HCT116 (cell line): Measurements from ENCODE around the gene HCN4. TPM values are rescaled to one million over a fixed set of nuclear protein-coding genes. Genes with fewer than 3 reads are reported as not detected.

ENCODE experiments used
- ATAC-seq: fragments of 200-7000 bp; cut with Tn5 transposase; 2 replicates; pipeline ENCODE4 v1.9.1; 2020; ENCODE audit warnings: mild to moderate bottlenecking, moderate library complexity
- BruUV-seq: library from RNA; stranded (reverse); fragments of 400-500 nt; replicated peaks from 2 replicates; lab custom pipeline; 2021; lab: Mats Ljungman, UMichigan
- CTCF ChIA-PET: fragments of 300-600 bp; sonication (Branson Sonifier 250); formaldehyde crosslinking; loops from one replicate; lab custom pipeline; 2021; ENCODE audit warnings: antibody characterized with exemption; lab: Charles Lee
- POLR2A ChIA-PET: fragments of 300-600, 350-600 bp; sonication (Branson Sonifier 250); formaldehyde crosslinking; loops from one replicate; lab custom pipeline; 2021; ENCODE audit warnings: antibody characterized with exemption; lab: Charles Lee
- RAD21 ChIA-PET, 2 experiments: fragments of 300-600 bp; sonication (Branson Sonifier 250); formaldehyde crosslinking; loops; one replicate each; lab custom pipeline; 2023; ENCODE audit warnings: low total read pairs in 2 of 2; ENCODE audit not compliant: uncharacterized antibody in 2 of 2, unreplicated experiment in 2 of 2, low non-redundant PET in 1 of 2; lab: Charles Lee
- DNase-seq: peaks from one replicate; pipeline ENCODE4 v3.0.0-alpha.2; 2010; ENCODE audit warnings: low read depth, low spot score
- H2AFZ ChIP-seq: fragments of 200-600 bp; shearing (Covaris generic), sonication (generic); 2 replicates; pipeline ENCODE4 v1.6.1; 2017; ENCODE audit warnings: low read depth, mixed run types, mixed read lengths, antibody characterized with exemption, low read length; ENCODE audit not compliant: poor library complexity, severe bottlenecking
- H3K27ac ChIP-seq: 2 replicates; pipeline ENCODE4 v1.5.1; 2012; ENCODE audit warnings: low read depth, low read length
- H3K27me3 ChIP-seq: fragments of 200-600 bp; sonication (generic); 2 replicates; pipeline ENCODE4 v1.6.1; 2016; ENCODE audit warnings: mixed run types, low read length, mixed read lengths; ENCODE audit not compliant: insufficient read depth
- H3K36me3 ChIP-seq, 2 experiments: fragments of 200-500 bp in 1 of 2; fragments of 200-600 bp in 1 of 2; sonication (Bioruptor generic) in 1 of 2; sonication (generic) in 1 of 2; 2 replicates each; pipeline versions ENCODE4 v1.5.1 to v1.6.1; 2014 to 2016; ENCODE audit warnings: low read length in 2 of 2, inconsistent platforms in 1 of 2, mixed read lengths in 1 of 2, mixed run types in 1 of 2; ENCODE audit not compliant: insufficient read depth in 2 of 2, control insufficient read depth in 1 of 2
- H3K4me1 ChIP-seq, 2 experiments: fragments of 200-600 bp in 1 of 2; sonication (generic) in 1 of 2; 2 replicates each; pipeline versions ENCODE4 v1.5.1 to v1.6.1; 2012 to 2017; ENCODE audit warnings: low read length in 2 of 2, inconsistent platforms in 1 of 2, mild to moderate bottlenecking in 1 of 2, mixed read lengths in 1 of 2, mixed run types in 1 of 2, moderate library complexity in 1 of 2; ENCODE audit not compliant: insufficient read depth in 2 of 2, control insufficient read depth in 1 of 2
- H3K4me2 ChIP-seq: fragments of 200-600 bp; sonication (generic); 2 replicates; pipeline ENCODE4 v1.6.1; 2017; ENCODE audit warnings: mixed run types, low read length, mixed read lengths
- H3K4me3 ChIP-seq, 2 experiments: fragments of 200-600 bp in 1 of 2; sonication (generic) in 1 of 2; replicated peaks in 1 of 2; 2 replicates each; pipeline ENCODE4 v1.5.1; 2011 to 2016; ENCODE audit warnings: low read length in 2 of 2, control low read depth in 1 of 2, low read depth in 1 of 2, mild to moderate bottlenecking in 1 of 2, mixed read lengths in 1 of 2, mixed run types in 1 of 2
- H3K79me2 ChIP-seq: fragments of 200-600 bp; sonication (generic); 2 replicates; pipeline ENCODE4 v1.6.1; 2017; ENCODE audit warnings: mild to moderate bottlenecking, mixed run types, low read length, moderate library complexity, mixed read lengths; ENCODE audit not compliant: insufficient read depth
- H3K9ac ChIP-seq: fragments of 200-600 bp; sonication (generic); 2 replicates; pipeline ENCODE4 v1.6.1; 2016; ENCODE audit warnings: low read length, mixed read lengths
- H3K9me2 ChIP-seq: fragments of 200-600 bp; sonication (generic), shearing (Covaris generic); 2 replicates; pipeline ENCODE4 v1.6.1; 2017; ENCODE audit warnings: mixed run types, mild to moderate bottlenecking, moderate library complexity; ENCODE audit not compliant: insufficient read depth
- H3K9me3 ChIP-seq, 2 experiments: fragments of 200-500 bp in 1 of 2; fragments of 200-600 bp in 1 of 2; sonication (Bioruptor generic) in 1 of 2; sonication (generic) in 1 of 2; 2 replicates each; pipeline ENCODE4 v1.6.1; 2014 to 2017; ENCODE audit warnings: low read length in 2 of 2, mixed read lengths in 2 of 2, inconsistent platforms in 1 of 2, low read depth in 1 of 2, mild to moderate bottlenecking in 1 of 2, mixed run types in 1 of 2, moderate library complexity in 1 of 2; ENCODE audit not compliant: control insufficient read depth in 1 of 2, insufficient read depth in 1 of 2
- H4K20me1 ChIP-seq: fragments of 200-600 bp; sonication (generic), shearing (Covaris generic); 2 replicates; pipeline ENCODE4 v1.6.1; 2017; ENCODE audit warnings: mixed run types, mild to moderate bottlenecking, moderate library complexity; ENCODE audit not compliant: insufficient read depth
- CEBPB ChIP-seq: IDR thresholded peaks from 2 replicates; pipeline ENCODE4 v1.6.1; 2012; ENCODE audit warnings: low read depth
- EGR1 ChIP-seq: IDR thresholded peaks from 2 replicates; pipeline ENCODE4 v1.6.1; 2012; ENCODE audit warnings: low read depth
- ELF1 ChIP-seq: IDR thresholded peaks from 2 replicates; pipeline ENCODE4 v1.6.1; 2012; ENCODE audit warnings: low read depth, borderline replicate concordance
- JUND ChIP-seq: IDR thresholded peaks from 2 replicates; pipeline ENCODE4 v1.6.1; 2012
- POLR2A ChIP-seq: IDR thresholded peaks from 2 replicates; pipeline ENCODE4 v1.7.0; 2011; ENCODE audit warnings: borderline replicate concordance; ENCODE audit not compliant: insufficient read depth, insufficient read length; ENCODE audit errors: extremely low read depth
- POLR2AphosphoS5 ChIP-seq: IDR thresholded peaks from 2 replicates; pipeline ENCODE4 v1.6.1; 2011; ENCODE audit warnings: mild to moderate bottlenecking, low read depth, low read length, moderate library complexity
- SIN3A ChIP-seq: IDR thresholded peaks from 2 replicates; pipeline ENCODE4 v1.6.1; 2012; ENCODE audit warnings: low read depth
- SP1 ChIP-seq: IDR thresholded peaks from 2 replicates; pipeline ENCODE4 v1.6.1; 2012; ENCODE audit warnings: low read depth
- SRF ChIP-seq: IDR thresholded peaks from 2 replicates; pipeline ENCODE4 v1.6.1; 2012; ENCODE audit warnings: low read depth
- TCF7L2 ChIP-seq: IDR thresholded peaks from 2 replicates; pipeline ENCODE4 v1.7.0; 2011; ENCODE audit warnings: borderline replicate concordance, inconsistent platforms; ENCODE audit not compliant: insufficient read depth, insufficient read length; ENCODE audit errors: extremely low read depth
- YY1 ChIP-seq: IDR thresholded peaks from 2 replicates; pipeline ENCODE4 v1.6.1; 2011; ENCODE audit warnings: low read length, low read depth, moderate library complexity, mild to moderate bottlenecking; ENCODE audit not compliant: insufficient replicate concordance; ENCODE audit errors: extremely low read depth
- ZFX ChIP-seq: fragments of 450-650 bp; IDR thresholded peaks from 2 replicates; pipeline ENCODE4 v1.6.1; 2017
- ZNF274 ChIP-seq: fragments of 200-500 bp; sonication (Bioruptor generic); IDR thresholded peaks from 2 replicates; pipeline ENCODE4 v1.6.1; 2014; ENCODE audit warnings: mild to moderate bottlenecking, low read depth, low read length, inconsistent platforms
- intact Hi-C: fragments of 100-400 bp; cut with micrococcal nuclease; formaldehyde crosslinking; loops from 2 replicates; pipeline ENCODE4 v1.10.0; 2022
- total RNA-seq: library from RNA; stranded (reverse); gene quantifications from one replicate; pipeline ENCODE4 v1.2.1, GENCODE V29; 2021; ENCODE audit not compliant: unreplicated experiment
- TF ChIP-seq, protein P1 (sequence below), 3 experiments: fragments of 200-600 bp in 1 of 3; sonication (generic) in 1 of 3; IDR thresholded peaks in 2 of 3; conservative IDR thresholded peaks in 1 of 3; 2 replicates each; pipeline ENCODE4 v1.5.1; 2012 to 2017; ENCODE audit warnings: low read depth in 2 of 3, low read length in 2 of 3, antibody characterized with exemption in 1 of 3, borderline replicate concordance in 1 of 3, control low read depth in 1 of 3, mild to moderate bottlenecking in 1 of 3, mixed read lengths in 1 of 3, mixed run types in 1 of 3, moderate library complexity in 1 of 3; ENCODE audit not compliant: insufficient read depth in 1 of 3
- TF ChIP-seq, protein P2 (sequence below): IDR thresholded peaks from 2 replicates; pipeline ENCODE4 v1.6.1; 2012
- TF ChIP-seq, protein P3 (sequence below): IDR thresholded peaks from 2 replicates; pipeline ENCODE4 v1.6.1; 2012; ENCODE audit warnings: low read depth
- TF ChIP-seq, protein P4 (sequence below): IDR thresholded peaks from 2 replicates; pipeline ENCODE4 v1.6.1; 2011; ENCODE audit warnings: mild to moderate bottlenecking, low read length, moderate library complexity; ENCODE audit not compliant: insufficient replicate concordance; ENCODE audit errors: extremely low read depth

The HCN4 gene
- total RNA-seq, 1 experiment from 2014 or later = 1.7 TPM

DNA sequence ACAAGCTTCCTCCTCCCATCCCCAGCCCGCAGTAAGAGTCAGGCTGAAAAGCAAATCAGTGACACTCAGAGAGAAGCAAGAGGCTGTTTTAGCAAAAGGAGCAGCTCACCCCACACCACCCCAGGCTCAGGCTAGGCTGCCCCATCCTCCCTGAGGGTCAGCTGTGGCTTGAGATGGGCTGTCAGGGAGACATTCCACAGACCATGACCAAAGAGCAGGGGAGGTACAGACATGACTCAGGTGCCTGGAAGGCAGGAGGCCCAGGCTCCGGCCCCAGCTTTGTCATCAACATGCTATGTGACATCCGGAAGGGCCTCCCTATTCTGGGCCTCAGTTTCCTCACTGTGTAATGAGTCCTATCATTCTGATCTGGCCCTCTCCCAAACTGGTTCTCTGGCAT, 24.7 kb downstream of the HCN4 start:
- intact Hi-C loops = no loop called here
- no peaks in the 10 kb centered on the region for H3K36me3 ChIP-seq
- H3K9ac ChIP-seq = no peak overlapping the region
- H2AFZ ChIP-seq = no peak overlapping the region
- ChIA-PET RAD21 (no interaction called here), CTCF (no interaction called here), POLR2A (no interaction called here)
- no peak overlapping the region for H3K4me3 ChIP-seq
- DNase-seq = no peak
- TF ChIP-seq, protein P1, sequence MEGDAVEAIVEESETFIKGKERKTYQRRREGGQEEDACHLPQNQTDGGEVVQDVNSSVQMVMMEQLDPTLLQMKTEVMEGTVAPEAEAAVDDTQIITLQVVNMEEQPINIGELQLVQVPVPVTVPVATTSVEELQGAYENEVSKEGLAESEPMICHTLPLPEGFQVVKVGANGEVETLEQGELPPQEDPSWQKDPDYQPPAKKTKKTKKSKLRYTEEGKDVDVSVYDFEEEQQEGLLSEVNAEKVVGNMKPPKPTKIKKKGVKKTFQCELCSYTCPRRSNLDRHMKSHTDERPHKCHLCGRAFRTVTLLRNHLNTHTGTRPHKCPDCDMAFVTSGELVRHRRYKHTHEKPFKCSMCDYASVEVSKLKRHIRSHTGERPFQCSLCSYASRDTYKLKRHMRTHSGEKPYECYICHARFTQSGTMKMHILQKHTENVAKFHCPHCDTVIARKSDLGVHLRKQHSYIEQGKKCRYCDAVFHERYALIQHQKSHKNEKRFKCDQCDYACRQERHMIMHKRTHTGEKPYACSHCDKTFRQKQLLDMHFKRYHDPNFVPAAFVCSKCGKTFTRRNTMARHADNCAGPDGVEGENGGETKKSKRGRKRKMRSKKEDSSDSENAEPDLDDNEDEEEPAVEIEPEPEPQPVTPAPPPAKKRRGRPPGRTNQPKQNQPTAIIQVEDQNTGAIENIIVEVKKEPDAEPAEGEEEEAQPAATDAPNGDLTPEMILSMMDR (IDR thresholded peaks at IDR 0.05 in 2 of 3, conservative IDR thresholded peaks at IDR 0.05 in 1 of 3; ENCODE audit: borderline replicate concordance in 1 of 3, insufficient read depth in 1 of 3, low read depth in 2 of 3, low read length in 2 of 3) = no peak
- TF ChIP-seq ZNF274 = no peak
- no peak for TF ChIP-seq SRF
- no peak for TF ChIP-seq TCF7L2
- TF ChIP-seq, protein P2, sequence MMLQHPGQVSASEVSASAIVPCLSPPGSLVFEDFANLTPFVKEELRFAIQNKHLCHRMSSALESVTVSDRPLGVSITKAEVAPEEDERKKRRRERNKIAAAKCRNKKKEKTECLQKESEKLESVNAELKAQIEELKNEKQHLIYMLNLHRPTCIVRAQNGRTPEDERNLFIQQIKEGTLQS = no peak
- no peak for TF ChIP-seq POLR2A
- no peak for TF ChIP-seq SP1
- TF ChIP-seq, protein P3, sequence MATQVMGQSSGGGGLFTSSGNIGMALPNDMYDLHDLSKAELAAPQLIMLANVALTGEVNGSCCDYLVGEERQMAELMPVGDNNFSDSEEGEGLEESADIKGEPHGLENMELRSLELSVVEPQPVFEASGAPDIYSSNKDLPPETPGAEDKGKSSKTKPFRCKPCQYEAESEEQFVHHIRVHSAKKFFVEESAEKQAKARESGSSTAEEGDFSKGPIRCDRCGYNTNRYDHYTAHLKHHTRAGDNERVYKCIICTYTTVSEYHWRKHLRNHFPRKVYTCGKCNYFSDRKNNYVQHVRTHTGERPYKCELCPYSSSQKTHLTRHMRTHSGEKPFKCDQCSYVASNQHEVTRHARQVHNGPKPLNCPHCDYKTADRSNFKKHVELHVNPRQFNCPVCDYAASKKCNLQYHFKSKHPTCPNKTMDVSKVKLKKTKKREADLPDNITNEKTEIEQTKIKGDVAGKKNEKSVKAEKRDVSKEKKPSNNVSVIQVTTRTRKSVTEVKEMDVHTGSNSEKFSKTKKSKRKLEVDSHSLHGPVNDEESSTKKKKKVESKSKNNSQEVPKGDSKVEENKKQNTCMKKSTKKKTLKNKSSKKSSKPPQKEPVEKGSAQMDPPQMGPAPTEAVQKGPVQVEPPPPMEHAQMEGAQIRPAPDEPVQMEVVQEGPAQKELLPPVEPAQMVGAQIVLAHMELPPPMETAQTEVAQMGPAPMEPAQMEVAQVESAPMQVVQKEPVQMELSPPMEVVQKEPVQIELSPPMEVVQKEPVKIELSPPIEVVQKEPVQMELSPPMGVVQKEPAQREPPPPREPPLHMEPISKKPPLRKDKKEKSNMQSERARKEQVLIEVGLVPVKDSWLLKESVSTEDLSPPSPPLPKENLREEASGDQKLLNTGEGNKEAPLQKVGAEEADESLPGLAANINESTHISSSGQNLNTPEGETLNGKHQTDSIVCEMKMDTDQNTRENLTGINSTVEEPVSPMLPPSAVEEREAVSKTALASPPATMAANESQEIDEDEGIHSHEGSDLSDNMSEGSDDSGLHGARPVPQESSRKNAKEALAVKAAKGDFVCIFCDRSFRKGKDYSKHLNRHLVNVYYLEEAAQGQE = no peak
- TF ChIP-seq ZFX = no peak
- TF ChIP-seq POLR2AphosphoS5 = no peak
- no peak for TF ChIP-seq CEBPB
- no peak for TF ChIP-seq YY1
- TF ChIP-seq ELF1 = no peak
- TF ChIP-seq JUND = no peak
- TF ChIP-seq SIN3A = no peak
- TF ChIP-seq, protein P4, sequence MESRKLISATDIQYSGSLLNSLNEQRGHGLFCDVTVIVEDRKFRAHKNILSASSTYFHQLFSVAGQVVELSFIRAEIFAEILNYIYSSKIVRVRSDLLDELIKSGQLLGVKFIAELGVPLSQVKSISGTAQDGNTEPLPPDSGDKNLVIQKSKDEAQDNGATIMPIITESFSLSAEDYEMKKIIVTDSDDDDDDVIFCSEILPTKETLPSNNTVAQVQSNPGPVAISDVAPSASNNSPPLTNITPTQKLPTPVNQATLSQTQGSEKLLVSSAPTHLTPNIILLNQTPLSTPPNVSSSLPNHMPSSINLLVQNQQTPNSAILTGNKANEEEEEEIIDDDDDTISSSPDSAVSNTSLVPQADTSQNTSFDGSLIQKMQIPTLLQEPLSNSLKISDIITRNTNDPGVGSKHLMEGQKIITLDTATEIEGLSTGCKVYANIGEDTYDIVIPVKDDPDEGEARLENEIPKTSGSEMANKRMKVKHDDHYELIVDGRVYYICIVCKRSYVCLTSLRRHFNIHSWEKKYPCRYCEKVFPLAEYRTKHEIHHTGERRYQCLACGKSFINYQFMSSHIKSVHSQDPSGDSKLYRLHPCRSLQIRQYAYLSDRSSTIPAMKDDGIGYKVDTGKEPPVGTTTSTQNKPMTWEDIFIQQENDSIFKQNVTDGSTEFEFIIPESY = no peak
- TF ChIP-seq EGR1 = no peak
- no peak overlapping the region for H3K4me2 ChIP-seq
- no peaks in the 10 kb centered on the region for H3K79me2 ChIP-seq
- H3K9me2 ChIP-seq = no peaks in the 10 kb centered on the region
- no peak for ATAC-seq
- BruUV-seq = no TSS peak
- H3K4me1 ChIP-seq = peaks cover 0 to 10% of the 10 kb centered on the region in 2 experiments; a peak in 1 of 4 replicates
- H4K20me1 ChIP-seq = no peaks in the 10 kb centered on the region
- H3K27me3 ChIP-seq = peaks cover 13% of the 10 kb centered on the region; the same call in 1 of the 2 replicates
- H3K9me3 ChIP-seq = no peaks in the 10 kb centered on the region
- no peak overlapping the region for H3K27ac ChIP-seq
